Measurements from ENCODE around the gene NDUFV1. TPM values are rescaled to one million over a fixed set of nuclear protein-coding genes. Genes with fewer than 3 reads are reported as not detected.
A peak's percentile ranks its signal among the peaks of the same experiment; 100 is the strongest.

NDUFV1 gene
- total and polyA plus RNA-seq, 9 of the 15 experiments (the other 6 are each of a cell fraction or from before 2014, with no cell fraction given), result 10.8 to 423 (median 209) TPM

DNA sequence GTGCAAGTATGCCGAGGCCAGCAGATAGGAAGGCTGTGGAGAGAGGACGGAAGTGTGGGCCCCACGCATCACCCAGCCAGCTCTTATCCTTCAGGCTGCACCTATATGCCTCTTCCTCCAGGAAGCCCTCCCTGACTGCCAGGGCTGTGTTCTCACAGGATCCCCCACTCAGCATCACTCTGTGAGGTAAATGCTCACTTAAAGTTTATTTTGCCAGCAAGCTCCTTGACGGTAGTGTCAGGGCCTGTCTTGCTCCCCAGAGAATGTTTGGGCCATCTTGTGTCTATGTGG, 28.4 kb downstream of the NDUFV1 start (continued):
- no peak for TF ChIP-seq IRF9 (tag; IDR thresholded peaks at IDR 0.05)
- TF ChIP-seq THAP7 (CRISPR knock-in tag; IDR thresholded peaks at IDR 0.05), result no peak
- TF ChIP-seq, protein P1, sequence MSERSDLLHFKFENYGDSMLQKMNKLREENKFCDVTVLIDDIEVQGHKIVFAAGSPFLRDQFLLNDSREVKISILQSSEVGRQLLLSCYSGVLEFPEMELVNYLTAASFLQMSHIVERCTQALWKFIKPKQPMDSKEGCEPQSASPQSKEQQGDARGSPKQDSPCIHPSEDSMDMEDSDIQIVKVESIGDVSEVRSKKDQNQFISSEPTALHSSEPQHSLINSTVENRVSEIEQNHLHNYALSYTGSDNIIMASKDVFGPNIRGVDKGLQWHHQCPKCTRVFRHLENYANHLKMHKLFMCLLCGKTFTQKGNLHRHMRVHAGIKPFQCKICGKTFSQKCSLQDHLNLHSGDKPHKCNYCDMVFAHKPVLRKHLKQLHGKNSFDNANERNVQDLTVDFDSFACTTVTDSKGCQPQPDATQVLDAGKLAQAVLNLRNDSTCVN (CRISPR knock-in tag; IDR thresholded peaks at IDR 0.05), result no peak
- no peak for TF ChIP-seq ZNF707 (CRISPR knock-in tag; conservative IDR thresholded peaks at IDR 0.05)
- no peak for TF ChIP-seq ZNF431 (CRISPR knock-in tag; IDR thresholded peaks at IDR 0.05)
- peak; percentile 90 for TF ChIP-seq ZNF436 (CRISPR knock-in tag; IDR thresholded peaks at IDR 0.05)
- no peak for TF ChIP-seq ZNF197 (CRISPR knock-in tag; IDR thresholded peaks at IDR 0.05; ENCODE audit: low read depth)
- no peak for TF ChIP-seq CBFB (CRISPR knock-in tag; IDR thresholded peaks at IDR 0.05)
- no peak for TF ChIP-seq SMARCE1 (IDR thresholded peaks at IDR 0.05)
- TF ChIP-seq CC2D1A (IDR thresholded peaks at IDR 0.05), result no peak
- no peak for TF ChIP-seq E2F3 (CRISPR knock-in tag; IDR thresholded peaks at IDR 0.05)
- no peak for TF ChIP-seq STAG1 (CRISPR knock-in tag; IDR thresholded peaks at IDR 0.05; ENCODE audit: borderline replicate concordance)
- no peak for TF ChIP-seq GABPA (tag; conservative IDR thresholded peaks at IDR 0.05; ENCODE audit: low read depth)
- no peak for TF ChIP-seq GTF2A2 (tag; IDR thresholded peaks at IDR 0.05)
- no peak for TF ChIP-seq MYC (IDR thresholded peaks at IDR 0.05; ENCODE audit: low read depth, low read length)
- no peak for TF ChIP-seq MYC (CRISPR knock-in tag; IDR thresholded peaks at IDR 0.05; ENCODE audit: borderline replicate concordance, low read depth)
- TF ChIP-seq RBM25 (IDR thresholded peaks at IDR 0.05; ENCODE audit: low read depth, low read length, severe bottlenecking), result peak; percentile 93
- TF ChIP-seq SMAD2 (IDR thresholded peaks at IDR 0.05; ENCODE audit: low read depth, low read length), result no peak
- TF ChIP-seq THRA (IDR thresholded peaks at IDR 0.05), result no peak
- TF ChIP-seq HDAC2 (IDR thresholded peaks at IDR 0.05), result 0 out of 2 replicates have a peak, but pooled peaks have one; percentile 36
- no peak for TF ChIP-seq NR0B1 (IDR thresholded peaks at IDR 0.05; ENCODE audit: partially characterized antibody)
- no peak for TF ChIP-seq SRSF9 (IDR thresholded peaks at IDR 0.05; ENCODE audit: borderline replicate concordance, low read depth, low read length)
- TF ChIP-seq RB1 (IDR thresholded peaks at IDR 0.05; ENCODE audit: low read depth), result no peak
- no peak for TF ChIP-seq ZNF589 (CRISPR knock-in tag; IDR thresholded peaks at IDR 0.05; ENCODE audit: low read depth)
- TF ChIP-seq TCF3 (CRISPR knock-in tag; IDR thresholded peaks at IDR 0.05), result no peak
- no peak for TF ChIP-seq HEY1 (CRISPR knock-in tag; IDR thresholded peaks at IDR 0.05; ENCODE audit: borderline replicate concordance)
